Natural killer cell treated with Interleukin-12 subunit alpha and Interleukin-12 subunit beta and Interleukin-15 and Interleukin-18, amount 100 ng/mL, for 72 hours (primary cell): Measurements from ENCODE around the gene ITGB4. TPM values are rescaled to one million over a fixed set of nuclear protein-coding genes. Genes with fewer than 3 reads are reported as not detected.

Experiments
- ATAC-seq, 2 donors: fragments of 150-1000 bp; cut with Tn5 transposase in 1 of 2; sonication (Bioruptor Pico), chemical (Tn5 transposase) in 1 of 2; 2 replicates each; pipeline ENCODE4 v1.10.0; 2021
- DNase-seq: peaks from one replicate; pipeline ENCODE4 v3.0.0; 2022; ENCODE audit warnings: low spot score
- H3K27ac Mint-ChIP-seq, 2 donors: 1 replicate in 1 of 2; 2 replicates in 1 of 2; pipeline ENCODE4 v1.8.0; 2022; ENCODE audit warnings: mixed read lengths in 2 of 2, mild to moderate bottlenecking in 1 of 2, moderate library complexity in 1 of 2
- H3K27me3 Mint-ChIP-seq, 2 donors: 1 replicate in 1 of 2; 2 replicates in 1 of 2; pipeline ENCODE4 v1.8.0; 2022; ENCODE audit warnings: mixed read lengths in 2 of 2
- H3K36me3 Mint-ChIP-seq: one replicate; pipeline ENCODE4 v1.8.0; 2022; ENCODE audit warnings: mixed read lengths
- H3K4me1 Mint-ChIP-seq, 2 donors: 1 replicate in 1 of 2; 2 replicates in 1 of 2; pipeline ENCODE4 v1.8.0; 2022; ENCODE audit warnings: low read depth in 2 of 2, mixed read lengths in 2 of 2, mild to moderate bottlenecking in 1 of 2
- H3K4me3 Mint-ChIP-seq: one replicate; pipeline ENCODE4 v1.8.0; 2022; ENCODE audit warnings: mixed read lengths
- H3K9me3 Mint-ChIP-seq: 2 replicates; pipeline ENCODE4 v1.8.0; 2022; ENCODE audit warnings: mixed read lengths
- total RNA-seq, 2 donors: library from RNA; stranded (reverse); gene quantifications; one replicate each; pipeline ENCODE4 v1.2.3, GENCODE V29; 2022

Gene ITGB4
- under 1 TPM in 1 of 2 donors, not detected in 1; 0.90 TPM for total RNA-seq

DNA sequence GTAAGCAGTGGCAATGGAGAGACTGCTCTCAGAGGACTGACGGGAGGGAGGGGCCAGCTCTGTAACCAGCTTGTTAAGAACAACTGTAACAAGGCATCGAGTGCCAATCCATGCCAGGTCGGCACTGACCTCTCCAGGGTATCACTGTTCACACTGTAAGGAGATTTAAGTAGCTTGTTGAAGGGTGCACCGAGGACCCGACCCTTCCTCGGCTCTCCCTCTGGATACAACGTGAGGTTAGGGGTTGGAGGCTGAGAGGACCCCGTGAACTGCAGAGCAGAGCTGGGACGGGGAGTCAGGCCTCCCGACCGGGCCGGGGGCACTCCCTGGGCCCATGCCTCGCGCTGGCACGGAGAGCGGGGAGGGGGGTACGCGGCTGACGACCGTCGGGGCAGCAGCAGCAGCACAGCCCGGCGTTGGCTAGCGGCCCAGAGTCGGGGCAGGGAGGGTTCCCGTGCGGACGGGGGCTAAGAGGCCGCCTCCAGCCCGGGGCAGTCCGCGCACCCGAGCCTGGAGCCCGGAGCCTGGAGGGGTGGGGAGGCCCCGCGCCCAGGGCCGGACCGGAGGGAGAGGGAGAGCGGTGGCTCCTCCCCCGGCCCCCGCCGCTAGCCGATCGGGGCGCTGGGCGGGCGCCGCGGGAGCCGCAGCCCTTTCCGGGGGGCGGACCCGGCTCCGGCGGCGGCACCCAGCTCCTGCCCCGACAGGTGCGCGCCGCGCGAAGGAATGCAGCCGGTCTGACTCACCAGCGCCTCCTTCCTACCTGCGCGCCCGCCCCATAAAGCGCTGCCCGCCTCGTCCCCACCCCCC, at the start of gene ITGB4:
ITGB4 (plus strand) TSS at position 804 of the 807 bp plus-strand sequence. CDS start 3,245 bp downstream, outside the sequence.
- no peak for DNase-seq
- Mint-ChIP-seq H3K36me3 (no peaks in the 10 kb centered on the region), H3K4me3 (peak within 1 kb of the TSS; percentile 80), H3K27ac (no peak within 1 kb of the TSS), H3K27me3 (no peaks in the 10 kb centered on the region), H3K9me3 (no peaks in the 10 kb centered on the region), H3K4me1 (peaks cover 4 to 6% of the 10 kb centered on the region in 2 donors)
- ATAC-seq = peak; percentile 77 to 87

DNA sequence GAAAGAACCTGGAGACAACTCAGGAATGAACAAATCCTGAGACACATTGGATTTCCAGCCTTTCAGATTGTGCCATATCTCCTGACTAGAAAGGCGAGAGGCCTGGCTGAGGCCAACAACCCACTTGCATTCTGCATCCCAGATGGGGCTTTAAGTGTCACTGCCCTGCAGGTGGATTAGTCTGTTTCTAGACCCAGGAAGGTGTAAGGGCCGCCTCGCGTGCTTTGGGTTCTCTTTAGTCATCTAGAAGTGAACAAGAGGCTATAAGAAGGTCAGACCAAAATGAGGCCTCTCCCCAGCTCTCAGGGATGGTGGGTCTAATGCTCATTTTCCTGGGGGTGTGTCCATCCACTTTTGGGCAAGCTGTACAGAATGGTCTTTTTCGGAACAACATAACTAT, 49.2 kb upstream of the ITGB4 start:
- no peaks in the 10 kb centered on the region for H3K27me3 Mint-ChIP-seq
- H3K4me1 Mint-ChIP-seq = peaks cover 18 to 21% of the 10 kb centered on the region in 2 donors
- DNase-seq (no peak), ATAC-seq (no peak)
- H3K9me3 Mint-ChIP-seq = no peaks in the 10 kb centered on the region
- peaks cover 7% of the 10 kb centered on the region for H3K36me3 Mint-ChIP-seq
- H3K27ac Mint-ChIP-seq = no peak overlapping the region
- no peak overlapping the region for H3K4me3 Mint-ChIP-seq

DNA sequence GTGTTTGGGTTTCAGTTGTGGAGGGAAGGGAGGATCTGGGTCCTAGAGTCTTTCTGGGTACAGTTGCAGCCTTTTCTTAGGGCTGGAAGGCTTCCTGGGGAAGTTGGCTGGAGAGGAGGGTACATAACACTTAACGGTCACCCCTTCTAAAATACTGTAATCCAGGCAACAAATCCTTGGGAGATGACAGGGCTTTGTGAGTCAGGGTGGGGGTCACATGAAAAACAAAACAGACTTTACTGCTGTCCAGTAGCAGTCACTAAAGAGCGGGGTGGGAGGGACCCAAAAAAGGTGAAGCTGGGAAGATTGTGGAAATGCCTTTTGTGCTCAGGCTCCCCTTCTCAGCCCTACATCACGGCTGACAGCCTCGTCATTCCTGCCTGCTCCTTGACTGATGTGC, 47.8 kb upstream of the ITGB4 start:
- H3K27ac Mint-ChIP-seq = no peak overlapping the region
- no peaks in the 10 kb centered on the region for H3K27me3 Mint-ChIP-seq

DNA sequence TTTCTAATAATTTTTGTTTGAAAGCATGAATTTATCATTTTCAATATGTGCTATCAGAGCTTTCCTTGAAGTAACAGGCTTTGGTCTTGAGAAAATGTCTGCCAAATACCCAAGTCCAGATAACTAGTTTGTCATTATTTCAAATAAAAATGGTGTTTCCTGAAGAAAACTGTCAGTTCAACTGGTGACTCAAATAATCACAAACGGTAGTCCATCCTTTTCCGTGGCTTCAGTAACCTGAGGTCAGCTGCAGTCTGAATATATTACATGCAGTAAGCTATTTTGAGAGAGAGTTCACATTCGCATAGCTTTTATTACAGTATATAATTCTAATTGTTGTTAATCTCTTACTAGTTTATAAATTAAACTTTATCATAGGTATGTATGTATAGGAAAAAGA, 44.8 kb upstream of the ITGB4 start:
- no peak overlapping the region for H3K4me3 Mint-ChIP-seq
- ATAC-seq (no peak), DNase-seq (no peak)
- no peaks in the 10 kb centered on the region for H3K9me3 Mint-ChIP-seq
- H3K27me3 Mint-ChIP-seq = no peaks in the 10 kb centered on the region
- H3K27ac Mint-ChIP-seq = no peak overlapping the region
- H3K36me3 Mint-ChIP-seq = no peaks in the 10 kb centered on the region
- peaks cover 0 to 9% of the 10 kb centered on the region in 2 donors for H3K4me1 Mint-ChIP-seq

More for the DNA sequence above, 47.8 kb upstream of the ITGB4 start:
- ATAC-seq = no peak
- H3K4me1 Mint-ChIP-seq = peaks cover 14 to 20% of the 10 kb centered on the region in 2 donors
- H3K4me3 Mint-ChIP-seq = no peak overlapping the region
- H3K36me3 Mint-ChIP-seq = peaks cover 2% of the 10 kb centered on the region
- peak; percentile 26 for DNase-seq
- no peaks in the 10 kb centered on the region for H3K9me3 Mint-ChIP-seq

DNA sequence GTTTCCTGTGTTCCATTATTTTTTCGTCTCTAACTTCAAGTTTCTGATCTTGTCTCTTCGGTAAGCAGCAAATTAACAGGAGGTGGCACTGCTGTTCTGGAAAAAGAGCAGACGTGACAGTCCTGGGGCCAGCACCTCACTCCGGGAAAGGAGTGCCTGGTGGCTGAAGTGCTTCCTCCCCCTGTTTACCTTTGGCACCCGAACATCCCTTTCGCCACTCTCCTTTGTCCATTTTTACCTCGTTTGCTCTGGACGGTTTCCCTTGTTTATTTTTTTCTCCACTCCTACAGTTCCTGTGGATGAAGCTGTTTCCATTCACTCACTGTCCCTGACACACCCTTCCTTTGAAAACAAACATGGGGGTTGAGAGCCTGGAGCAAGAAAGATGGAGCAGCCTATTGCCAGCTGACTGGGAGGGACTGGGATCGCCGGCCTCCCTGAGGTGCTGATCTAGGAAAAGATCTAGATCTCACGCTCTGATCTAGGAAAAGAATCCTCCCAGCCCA, 41.5 kb upstream of the ITGB4 start:
- Mint-ChIP-seq H3K4me3 (no peak overlapping the region), H3K27me3 (no peaks in the 10 kb centered on the region), H3K27ac (peak overlapping the region in 1 of 2 donors; percentile 63), H3K4me1 (peaks cover 0 to 17% of the 10 kb centered on the region in 2 donors), H3K9me3 (no peaks in the 10 kb centered on the region), H3K36me3 (no peaks in the 10 kb centered on the region)
- no peak for ATAC-seq
- DNase-seq = no peak

DNA sequence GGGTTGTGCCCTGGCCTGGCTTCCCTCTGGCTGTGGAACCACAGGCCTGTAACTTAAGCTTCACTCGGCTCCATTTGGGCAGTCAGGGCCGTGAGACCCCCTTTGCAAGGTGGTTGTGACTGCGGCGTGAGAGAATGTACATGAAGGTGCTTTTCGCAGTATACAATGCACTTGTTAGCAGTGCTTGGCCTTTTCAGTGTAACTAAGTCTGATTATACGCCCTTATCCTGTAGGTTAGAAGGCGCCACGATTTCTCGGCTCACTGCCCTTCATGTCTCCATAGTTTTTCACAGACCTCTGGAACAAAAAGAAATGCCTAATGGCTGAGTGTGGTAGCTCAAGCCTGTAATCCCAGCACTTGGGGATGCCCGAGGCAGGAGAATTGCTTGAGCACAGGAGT, 40.8 kb upstream of the ITGB4 start:
- DNase-seq (no peak), ATAC-seq (no peak)
- Mint-ChIP-seq H3K4me3 (no peak overlapping the region), H3K4me1 (peaks cover 0 to 17% of the 10 kb centered on the region in 2 donors), H3K27ac (no peak overlapping the region), H3K36me3 (no peaks in the 10 kb centered on the region), H3K27me3 (no peaks in the 10 kb centered on the region), H3K9me3 (no peaks in the 10 kb centered on the region)

DNA sequence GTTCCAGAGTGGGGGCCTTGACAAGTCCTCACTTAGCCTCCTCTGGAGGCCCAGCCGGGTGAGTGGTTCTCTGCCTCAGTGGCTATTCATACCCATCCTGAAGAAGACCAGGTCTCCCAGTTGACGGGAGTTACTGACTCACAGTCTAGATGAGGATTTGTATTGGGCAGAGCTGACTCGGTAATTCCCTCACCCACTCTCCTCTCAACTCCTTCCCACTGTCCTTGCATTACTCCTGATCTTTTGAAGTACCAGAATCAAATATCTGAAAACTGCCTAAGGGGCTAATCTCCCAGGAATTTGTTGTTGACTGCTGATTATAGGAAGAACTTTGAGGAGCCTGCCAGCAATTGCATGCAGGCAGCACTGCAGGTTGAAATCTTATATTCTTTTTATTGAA, 40.0 kb upstream of the ITGB4 start:
- ATAC-seq = peak in 1 of 2 donors; percentile 20
- peaks cover 0 to 26% of the 10 kb centered on the region in 2 donors for H3K4me1 Mint-ChIP-seq
- H3K36me3 Mint-ChIP-seq = no peaks in the 10 kb centered on the region
- no peak for DNase-seq
- H3K27me3 Mint-ChIP-seq = no peaks in the 10 kb centered on the region
- H3K4me3 Mint-ChIP-seq = no peak overlapping the region
- no peak overlapping the region for H3K27ac Mint-ChIP-seq
- no peaks in the 10 kb centered on the region for H3K9me3 Mint-ChIP-seq

DNA sequence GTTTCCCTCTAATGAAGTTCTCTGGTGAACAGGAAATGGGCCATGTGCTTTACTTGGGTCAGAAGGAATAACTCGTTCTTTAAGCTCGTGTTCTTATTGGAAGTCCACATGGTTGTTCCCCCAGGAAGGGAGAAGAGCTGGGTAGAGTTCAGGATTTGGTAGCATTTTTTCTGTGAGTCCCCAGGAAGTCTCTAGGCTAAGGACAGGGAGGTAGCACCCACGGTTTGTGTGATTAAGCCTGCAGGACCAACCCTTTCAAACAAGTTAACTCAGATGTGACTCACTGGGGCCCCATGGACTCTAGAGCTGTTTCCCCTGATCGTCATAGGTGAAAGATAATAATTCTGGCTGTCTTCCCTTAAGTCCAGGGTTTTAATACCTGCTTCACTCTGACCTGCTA, 37.7 kb upstream of the ITGB4 start:
- no peaks in the 10 kb centered on the region for H3K36me3 Mint-ChIP-seq
- peaks cover 12 to 36% of the 10 kb centered on the region in 2 donors for H3K4me1 Mint-ChIP-seq
- no peak overlapping the region for H3K4me3 Mint-ChIP-seq
- ATAC-seq (no peak), DNase-seq (no peak)
- H3K27me3 Mint-ChIP-seq = no peaks in the 10 kb centered on the region
- H3K9me3 Mint-ChIP-seq = no peaks in the 10 kb centered on the region
- no peak overlapping the region for H3K27ac Mint-ChIP-seq

DNA sequence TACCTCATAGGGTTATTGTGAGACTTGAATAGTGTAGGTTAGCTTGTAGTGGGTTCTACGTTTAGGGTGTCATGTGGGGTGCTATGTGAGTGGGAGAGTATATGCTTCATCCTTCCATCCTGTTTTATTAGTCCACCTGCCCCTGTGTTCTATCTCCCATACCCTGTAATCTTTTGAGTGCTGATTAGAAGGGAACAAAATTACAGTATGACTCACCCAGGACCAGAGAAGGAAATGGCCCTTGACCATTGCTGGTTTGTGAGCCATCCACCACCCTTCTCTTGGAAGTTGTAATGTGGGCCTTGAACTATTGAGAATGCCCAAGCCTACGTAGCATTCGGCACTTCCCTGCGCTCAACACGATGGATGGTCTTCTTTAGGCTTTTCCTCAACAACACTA, 37.0 kb upstream of the ITGB4 start:
- no peak overlapping the region for H3K27ac Mint-ChIP-seq
- ATAC-seq (no peak), DNase-seq (no peak)
- no peaks in the 10 kb centered on the region for H3K27me3 Mint-ChIP-seq
- no peaks in the 10 kb centered on the region for H3K9me3 Mint-ChIP-seq
- no peak overlapping the region for H3K4me3 Mint-ChIP-seq
- no peaks in the 10 kb centered on the region for H3K36me3 Mint-ChIP-seq
- H3K4me1 Mint-ChIP-seq = peaks cover 19 to 43% of the 10 kb centered on the region in 2 donors

DNA sequence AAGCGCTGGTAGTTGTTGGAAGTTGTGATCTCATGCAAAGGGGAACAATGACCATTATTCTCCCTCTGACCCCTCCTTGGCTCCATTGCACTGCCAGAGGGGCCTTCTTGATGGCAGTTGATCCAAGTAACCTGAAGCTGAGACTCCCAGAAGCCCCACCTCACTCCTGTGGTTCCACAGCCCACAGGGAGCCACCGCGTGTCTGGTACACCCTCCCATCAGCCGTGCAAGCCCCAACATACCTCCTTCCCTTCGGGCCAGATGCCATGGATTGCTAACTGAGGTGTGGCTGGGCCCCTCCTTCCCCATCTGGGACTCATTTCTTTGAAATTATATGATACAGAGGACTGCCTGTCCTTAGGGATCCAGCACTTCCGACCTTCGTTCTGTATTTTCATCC, 36.3 kb upstream of the ITGB4 start:
- Mint-ChIP-seq H3K27ac (peak overlapping the region in 1 of 2 donors; percentile 95), H3K4me1 (peaks cover 26 to 49% of the 10 kb centered on the region in 2 donors), H3K36me3 (no peaks in the 10 kb centered on the region), H3K27me3 (no peaks in the 10 kb centered on the region), H3K4me3 (no peak overlapping the region), H3K9me3 (no peaks in the 10 kb centered on the region)
- ATAC-seq (no peak), DNase-seq (no peak)

DNA sequence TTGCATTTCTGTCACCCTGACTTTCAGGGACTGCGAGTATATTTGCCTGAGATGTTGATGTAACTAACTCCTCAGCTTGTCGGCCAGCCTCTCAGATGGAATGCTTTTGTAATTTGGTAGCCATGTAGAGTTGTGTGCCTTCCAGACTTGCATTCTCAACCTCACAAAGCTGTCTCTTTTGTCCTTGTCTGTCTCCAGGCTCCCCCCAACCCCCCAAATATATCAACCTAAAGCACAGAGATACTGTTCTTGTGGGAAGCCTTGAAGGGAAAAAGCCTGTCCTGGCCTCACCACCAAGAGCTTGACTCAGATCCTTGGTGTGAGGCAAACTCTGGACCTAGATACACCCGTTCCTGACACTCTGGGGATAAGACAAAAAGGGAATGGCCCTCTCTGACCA, 35.8 kb upstream of the ITGB4 start:
- Mint-ChIP-seq H3K4me1 (peaks cover 28 to 52% of the 10 kb centered on the region in 2 donors), H3K36me3 (no peaks in the 10 kb centered on the region), H3K27me3 (no peaks in the 10 kb centered on the region), H3K9me3 (no peaks in the 10 kb centered on the region), H3K27ac (peak overlapping the region in 1 of 2 donors; percentile 95), H3K4me3 (no peak overlapping the region)
- ATAC-seq (no peak), DNase-seq (no peak)

DNA sequence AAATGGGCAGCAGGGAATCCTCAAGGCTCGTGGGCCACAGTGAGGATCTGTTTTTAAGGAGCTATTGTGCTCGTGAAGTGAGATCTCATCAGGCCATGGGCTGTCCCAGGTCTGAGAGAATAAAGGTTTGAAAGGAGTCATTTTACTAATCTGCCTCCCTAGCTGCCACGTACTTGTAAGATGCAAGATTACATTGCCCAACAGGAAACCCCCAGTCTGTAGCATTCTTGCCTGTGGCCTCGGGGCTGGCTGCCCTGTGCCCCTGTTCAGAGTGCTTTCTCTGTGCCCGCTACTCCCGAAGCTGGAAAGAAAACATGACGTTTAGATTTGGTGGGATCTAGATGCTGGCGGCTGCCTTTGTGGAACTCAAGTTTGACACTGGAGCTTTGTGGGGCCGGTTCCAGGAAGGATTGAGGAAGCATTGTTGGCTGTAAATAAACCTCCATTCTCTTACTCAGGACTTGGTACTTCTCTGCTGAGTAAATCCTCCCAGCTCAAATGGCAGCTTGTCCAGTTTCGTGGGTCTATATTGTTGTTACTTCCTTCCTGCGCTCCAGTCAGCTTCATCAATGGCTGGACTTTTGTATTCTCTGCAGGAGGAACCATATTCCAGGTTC, 32.9 kb upstream of the ITGB4 start:
- H3K4me1 Mint-ChIP-seq = peaks cover 49 to 73% of the 10 kb centered on the region in 2 donors
- no peaks in the 10 kb centered on the region for H3K9me3 Mint-ChIP-seq
- no peaks in the 10 kb centered on the region for H3K36me3 Mint-ChIP-seq
- no peaks in the 10 kb centered on the region for H3K27me3 Mint-ChIP-seq
- H3K27ac Mint-ChIP-seq = peak overlapping the region; percentile 93 to 95
- H3K4me3 Mint-ChIP-seq = peak overlapping the region; percentile 75
- ATAC-seq (peak; percentile 86 to 93), DNase-seq (peak; percentile 76)

DNA sequence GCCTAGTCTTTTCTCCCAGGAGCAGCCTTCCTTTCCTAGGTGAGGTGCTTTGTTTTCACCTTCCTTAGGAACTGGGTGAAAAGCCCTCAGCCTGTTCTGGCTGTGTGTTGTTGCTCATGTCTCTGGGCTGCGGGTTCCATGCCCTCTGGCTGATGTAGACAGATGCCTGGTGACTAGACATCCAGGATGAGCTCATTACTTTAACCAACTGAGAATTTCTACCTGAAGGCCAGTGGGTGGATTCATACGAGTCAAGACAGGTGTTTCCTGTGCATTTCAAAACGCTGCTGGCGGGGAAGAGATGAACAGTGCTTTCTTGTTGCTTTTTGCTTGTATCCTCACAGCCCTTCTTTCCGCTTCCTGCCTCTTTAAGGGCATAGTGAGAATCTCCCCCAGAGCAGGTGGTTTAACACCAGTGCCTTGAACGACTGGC, 31.8 kb upstream of the ITGB4 start:
- Mint-ChIP-seq H3K27me3 (no peaks in the 10 kb centered on the region), H3K9me3 (no peaks in the 10 kb centered on the region), H3K36me3 (no peaks in the 10 kb centered on the region), H3K27ac (peak overlapping the region; percentile 93 to 95), H3K4me1 (peaks cover 49 to 63% of the 10 kb centered on the region in 2 donors), H3K4me3 (peak overlapping the region; percentile 75)
- peak; percentile 70 for DNase-seq
- ATAC-seq = peak in 1 of 2 donors; percentile 37

DNA sequence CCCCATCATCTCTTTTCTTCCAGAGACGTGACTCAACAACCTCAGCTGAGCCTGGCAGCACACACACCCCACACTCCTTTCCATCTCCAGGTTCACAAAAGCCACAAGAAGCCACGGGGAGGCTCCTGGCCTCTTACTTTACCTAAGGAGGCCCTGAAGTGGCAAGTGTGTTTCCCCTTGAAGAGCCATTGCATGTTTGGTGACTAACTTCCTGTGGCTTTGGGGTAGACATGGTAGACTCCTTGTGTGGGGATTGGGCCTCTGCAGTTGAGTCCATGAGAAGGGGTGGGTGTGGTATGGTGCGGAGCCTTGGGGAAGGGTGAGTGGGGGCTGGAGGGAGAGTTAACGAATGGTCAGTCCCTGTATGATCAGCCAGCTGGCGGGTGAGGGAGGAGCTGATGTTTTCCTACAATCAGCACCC, 29.9 kb upstream of the ITGB4 start:
- Mint-ChIP-seq H3K4me3 (peak overlapping the region; percentile 19), H3K36me3 (peaks cover 4% of the 10 kb centered on the region), H3K4me1 (peaks cover 49 to 53% of the 10 kb centered on the region in 2 donors), H3K27ac (peak overlapping the region; percentile 67 to 84), H3K9me3 (no peaks in the 10 kb centered on the region), H3K27me3 (no peaks in the 10 kb centered on the region)
- ATAC-seq (peak; percentile 54 to 65), DNase-seq (peak; percentile 69)
